ENCODE data around the gene TMEM30B. TPM values are rescaled to one million over a fixed set of nuclear protein-coding genes. Genes with fewer than 3 reads are reported as not detected.

The TMEM30B gene
- total and polyA plus RNA-seq, 10 of the 15 experiments (the other 5 are each of a cell fraction or from before 2014, with no cell fraction given), result 0.10 TPM; not detected in 9

- in situ Hi-C loops (cut with MboI), result loop anchor here (10.0 kb wide), 1 partner anchor 904 kb away; no protein-coding TSS in a partner anchor
- ChIA-PET RAD21 (ENCODE audit: unreplicated experiment) (no interaction called here), SMC1A (ENCODE audit: uncharacterized antibody, unreplicated experiment) (no interaction called here), POLR2A (no interaction called here), CTCF (interaction anchor here (1.1 to 1.2 kb wide), 2 partner anchors 9 to 634 kb away, joined by 3 read pairs; no protein-coding TSS in a partner anchor)
- no peaks in the 10 kb centered on the region for H3K9me3 ChIP-seq (replicated peaks; ENCODE audit: control insufficient read depth, insufficient read depth, low read length)
- H3K36me3 ChIP-seq (ENCODE audit: control insufficient read depth in 2 of 2, insufficient read depth in 2 of 2, low read length in 1 of 2), result no peaks in the 10 kb centered on the region
- H3K4me1 ChIP-seq (ENCODE audit: control insufficient read depth, insufficient read depth, low read length), result no peaks in the 10 kb centered on the region
- no peak overlapping the region for H3K4me3 ChIP-seq
- FAIRE-seq, result no peak
- no peaks in the 10 kb centered on the region for H4K20me1 ChIP-seq (ENCODE audit: control insufficient read depth, insufficient read depth)
- no peak overlapping the region for H2AFZ ChIP-seq (ENCODE audit: control insufficient read depth, low read depth, low read length)
- no peaks in the 10 kb centered on the region for H3K27me3 ChIP-seq (replicated peaks in 1 of 2; ENCODE audit: control insufficient read depth in 2 of 2, insufficient read depth in 2 of 2, low read length in 1 of 2)
- TF ChIP-seq ZNF622 (IDR thresholded peaks at IDR 0.05), result no peak
- no peak for TF ChIP-seq POLR2A (IDR thresholded peaks at IDR 0.05; ENCODE audit: low read depth, low read length)
- TF ChIP-seq BCL11A (IDR thresholded peaks at IDR 0.05; ENCODE audit: low read depth, low read length), result no peak
- no peak for TF ChIP-seq ZNF384 (IDR thresholded peaks at IDR 0.05; ENCODE audit: borderline replicate concordance, low read depth, low read length)
- no peak for TF ChIP-seq DPF2 (IDR thresholded peaks at IDR 0.05)
- no peak for TF ChIP-seq PAX8 (IDR thresholded peaks at IDR 0.05)
- no peak for TF ChIP-seq SMAD5 (IDR thresholded peaks at IDR 0.05; ENCODE audit: low read depth)
- TF ChIP-seq CUX1 (IDR thresholded peaks at IDR 0.05; ENCODE audit: insufficient replicate concordance, low read depth, low read length), result no peak
- TF ChIP-seq CBX3 (IDR thresholded peaks at IDR 0.05; ENCODE audit: borderline replicate concordance, low read depth), result no peak
- TF ChIP-seq IKZF1 (conservative IDR thresholded peaks at IDR 0.05), result no peak
- no peak for TF ChIP-seq YY1 (IDR thresholded peaks at IDR 0.05; ENCODE audit: low read depth, low read length)
- TF ChIP-seq RUNX3 (IDR thresholded peaks at IDR 0.05; ENCODE audit: low read length), result no peak
- BruUV-seq (replicated peaks), result no TSS peak
- no peak for DNase-seq (ENCODE audit: low read depth, low spot score)
- 1% methylated on average over 4 of the region's 4 CpGs for WGBS (ENCODE audit: insufficient coverage, insufficient replicate concordance, low lambda C conversion rate, missing lambda C conversion rate)
- H3K4me2 ChIP-seq (ENCODE audit: control insufficient read depth, insufficient read depth), result no peak overlapping the region
- no peak overlapping the region for H3K9ac ChIP-seq (ENCODE audit: control insufficient read depth, insufficient read depth, low read length)
- intact Hi-C loops (cut with micrococcal nuclease; ENCODE audit: unreplicated experiment), result loop anchor here (10.0 kb wide), 1 partner anchor 534 kb away; the partner anchor contains the start of gene SIX4
- H3K27ac ChIP-seq (ENCODE audit: control insufficient read depth, insufficient read depth), result no peak overlapping the region
- no peaks in the 10 kb centered on the region for H3K79me2 ChIP-seq (ENCODE audit: control insufficient read depth, insufficient read depth, low read length)
- ATAC-seq, result no peak
Observed at GRCh38 chr14:61258985-61259384, 22.2 kb downstream of the TMEM30B start.
